GM19452 (cell line): ENCODE data around the gene TPRG1L.
"Not testable (repeated sequence)": the region's sequence is repeated elsewhere in the genome, so short reads cannot be mapped to it uniquely, and the experiment has no call there.

Experiments
- ATAC-seq: cut with Tn5 transposase; IDR thresholded peaks from one replicate; pipeline ENCODE4 v1.9.1; 2021; ENCODE audit not compliant: unreplicated experiment

The TPRG1L gene

DNA sequence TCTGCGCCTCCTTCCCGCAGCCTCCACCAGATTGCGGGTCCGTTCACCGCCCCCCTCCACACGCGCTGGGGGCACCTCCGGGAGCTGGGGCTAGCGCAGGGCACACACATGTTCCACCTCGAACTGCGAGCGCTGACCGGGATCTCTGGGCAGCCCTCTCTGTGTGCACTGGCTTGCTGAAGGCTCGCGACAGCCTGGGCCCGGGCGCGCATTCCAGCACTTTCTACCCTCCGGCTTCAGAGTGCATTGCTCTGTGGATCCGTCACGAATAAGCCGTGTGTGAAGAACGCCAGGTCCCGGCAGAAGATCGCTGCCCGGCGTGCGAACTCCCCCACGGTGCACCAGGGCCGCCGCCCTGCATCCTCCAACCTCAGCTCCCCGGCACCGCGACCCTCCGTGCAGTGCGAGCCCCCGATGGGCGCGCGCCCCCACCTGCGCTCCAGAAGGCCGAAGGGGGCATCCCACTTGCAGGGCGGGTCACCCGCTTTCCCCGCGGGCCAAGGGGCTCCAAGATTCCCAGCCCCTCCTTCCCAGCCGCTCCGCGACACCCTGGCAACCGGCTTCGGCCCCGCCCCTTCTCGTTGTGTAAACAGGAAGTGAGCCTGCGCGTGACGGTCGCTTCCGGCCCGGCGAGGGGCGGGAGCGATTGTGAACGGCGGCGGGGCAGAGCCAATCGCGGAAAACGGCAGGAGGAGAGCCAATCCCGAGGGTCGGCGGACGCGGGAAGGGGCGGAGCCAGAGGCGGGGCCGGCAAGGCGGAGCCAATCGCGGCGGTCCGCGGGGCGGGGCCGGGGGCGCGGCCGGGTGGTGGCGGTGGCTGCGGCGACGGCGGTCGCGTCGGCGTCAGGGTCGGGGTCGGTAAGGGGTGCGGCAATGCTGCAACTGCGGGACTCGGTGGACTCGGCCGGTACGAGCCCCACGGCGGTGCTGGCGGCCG lies at the start of gene TPRG1L:
Gene TPRG1L, plus strand, starts transcription at position 816 of the 937 bp plus-strand sequence. Its CDS starts 58 bp downstream, at position 874.
- peak; percentile 94 for ATAC-seq

DNA sequence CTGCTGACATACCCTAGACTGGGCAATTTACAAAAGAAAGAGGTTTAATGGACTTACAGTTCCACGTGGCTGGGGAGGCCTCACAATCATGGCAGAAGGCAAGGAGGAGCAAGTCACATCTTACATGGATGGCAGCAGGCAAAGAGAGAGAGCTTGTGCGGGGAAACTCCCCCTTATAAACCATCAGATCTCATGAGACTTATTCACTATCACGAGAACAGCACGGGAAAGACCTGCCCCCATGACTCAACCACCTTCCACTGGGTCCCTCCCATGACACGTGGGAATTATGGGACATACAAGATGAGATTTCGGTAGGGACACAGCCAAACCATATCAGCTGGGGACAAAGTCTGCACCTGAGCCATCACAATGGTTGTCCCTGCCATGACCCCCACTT lies 49.3 kb upstream of the TPRG1L start:
- ATAC-seq = not testable (repeated sequence)

DNA sequence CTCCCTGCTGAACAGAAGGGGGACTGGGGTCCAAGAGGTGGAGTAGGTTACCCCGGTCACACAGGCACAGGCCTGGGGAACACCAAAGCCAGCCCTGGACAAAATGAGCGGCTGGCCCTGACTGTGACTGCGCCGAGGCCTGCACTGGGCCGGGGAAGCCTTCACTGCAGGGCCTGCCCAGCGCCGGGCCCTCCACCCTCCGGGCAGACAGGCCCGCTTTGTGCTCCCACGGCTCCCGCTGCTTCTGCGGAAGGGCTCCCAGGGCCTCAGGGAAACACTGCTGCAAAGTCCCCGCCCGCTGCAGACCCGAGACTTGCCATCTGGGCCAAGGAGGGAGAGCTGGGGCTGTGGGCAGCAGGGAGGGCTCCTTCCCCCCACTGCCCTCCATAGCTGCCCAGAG lies 48.8 kb upstream of the TPRG1L start:
- ATAC-seq = no peak

DNA sequence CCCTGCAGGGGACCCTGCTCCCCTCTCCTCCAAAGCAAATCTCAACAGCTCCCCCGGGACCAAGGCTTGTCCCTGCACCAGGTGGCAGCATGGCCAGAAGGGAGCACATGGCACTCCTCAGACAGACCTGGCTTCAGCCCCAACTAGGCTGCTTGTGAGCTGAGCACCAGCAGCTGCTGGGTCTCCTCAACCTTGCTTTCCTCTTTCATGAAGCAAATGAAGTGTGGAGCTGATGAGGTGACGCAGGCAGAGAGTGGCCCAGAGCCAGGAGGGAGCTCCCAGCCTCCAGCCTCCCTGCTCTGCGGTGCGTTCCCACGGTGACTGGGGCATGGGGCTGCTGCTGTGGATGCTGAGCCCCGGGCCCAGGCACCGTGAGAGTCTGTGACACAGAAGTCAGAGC lies 47.5 kb upstream of the TPRG1L start:
- ATAC-seq = no peak

DNA sequence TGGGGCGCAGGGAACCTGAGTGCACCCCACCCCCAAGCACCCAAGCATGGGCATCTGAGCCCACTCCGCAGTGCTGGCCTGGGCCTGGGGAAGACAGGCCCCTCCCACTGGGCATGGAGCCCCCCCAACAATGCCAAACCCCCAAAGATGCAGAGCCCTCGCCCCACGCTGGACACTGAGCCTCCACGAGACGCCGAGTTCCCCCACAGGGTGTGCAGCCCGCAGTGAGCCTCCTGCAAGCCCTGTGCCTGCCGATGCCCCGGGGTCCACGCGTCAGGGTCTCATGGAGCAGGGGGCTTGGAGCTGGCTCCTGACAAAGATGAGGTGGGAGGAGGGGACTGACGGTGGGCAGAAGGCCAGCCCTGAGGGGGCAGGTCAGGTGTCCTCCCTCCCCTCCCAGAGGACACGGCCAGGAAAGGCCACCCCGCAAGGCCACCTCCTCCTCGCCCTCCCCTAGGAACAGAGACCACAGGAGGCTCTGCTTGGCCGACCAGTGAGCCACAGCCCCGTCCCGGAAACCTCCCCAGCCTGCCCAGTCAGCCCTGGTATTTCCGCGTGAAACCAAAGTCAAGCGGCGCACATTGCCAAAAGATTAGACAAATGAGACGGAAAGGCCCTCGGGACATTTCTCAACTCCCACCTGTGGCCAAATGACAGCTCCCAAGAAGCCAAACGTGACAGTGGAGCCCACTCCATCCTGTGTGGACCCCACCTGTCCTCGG lies 46.9 kb upstream of the TPRG1L start:
- ATAC-seq = no peak

DNA sequence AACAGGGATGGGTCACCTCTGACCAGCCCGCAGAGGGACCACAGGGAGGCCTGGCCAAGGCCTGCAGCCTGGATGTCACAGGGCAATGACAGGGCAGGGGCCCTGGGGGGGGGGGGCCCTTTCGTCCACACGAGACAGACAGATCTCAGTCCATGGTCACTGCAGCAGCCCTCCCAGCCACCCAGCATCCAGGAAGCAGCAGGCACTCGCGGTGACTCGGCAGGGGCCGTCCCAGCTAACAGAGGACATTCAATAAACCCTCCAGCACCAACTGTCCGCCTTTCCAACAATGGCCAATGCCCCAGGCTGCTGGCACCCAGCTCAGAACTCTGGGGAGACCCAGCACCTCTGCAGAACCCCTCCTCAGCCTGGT lies 46.4 kb upstream of the TPRG1L start:
- ATAC-seq = no peak

DNA sequence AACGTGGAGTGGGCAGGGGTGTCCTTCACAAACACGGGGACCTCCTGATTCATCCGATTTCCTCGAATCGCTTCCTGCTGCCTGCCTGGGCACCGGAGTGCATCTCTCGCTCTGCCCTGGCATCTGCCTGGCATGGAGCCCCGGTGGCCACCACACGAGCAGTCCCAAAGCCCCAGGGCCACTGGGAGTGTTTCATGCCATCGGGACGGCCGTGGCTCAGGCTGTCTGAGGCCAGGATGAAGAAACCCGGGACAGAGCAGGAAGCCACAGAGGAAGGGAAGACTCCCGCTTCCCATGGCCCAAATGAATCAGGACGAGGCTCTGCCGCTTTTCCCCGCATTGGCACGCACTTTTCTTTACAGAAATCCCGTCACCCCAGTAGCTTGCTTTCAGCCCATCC lies 45.9 kb upstream of the TPRG1L start:
- no peak for ATAC-seq

DNA sequence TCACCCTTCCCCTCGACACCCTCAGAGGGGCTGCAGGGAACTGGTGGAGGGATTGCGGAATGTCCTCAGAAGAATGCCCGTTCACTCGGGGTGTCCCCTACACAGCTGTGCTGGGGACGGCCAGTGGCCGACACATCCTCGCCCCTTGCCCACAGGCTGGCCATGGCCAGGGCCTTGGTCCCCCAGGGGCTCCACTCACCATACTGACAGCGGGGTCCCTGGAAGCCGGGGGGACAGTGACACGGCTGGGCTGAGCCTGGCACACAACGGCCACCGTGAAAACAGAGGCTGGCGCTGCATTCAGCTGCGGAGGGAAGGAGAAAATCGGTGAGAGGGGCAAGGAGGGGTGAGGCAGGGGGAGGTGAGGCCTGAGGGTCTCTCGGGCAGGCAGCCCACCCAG lies 45.2 kb upstream of the TPRG1L start:
- no peak for ATAC-seq

DNA sequence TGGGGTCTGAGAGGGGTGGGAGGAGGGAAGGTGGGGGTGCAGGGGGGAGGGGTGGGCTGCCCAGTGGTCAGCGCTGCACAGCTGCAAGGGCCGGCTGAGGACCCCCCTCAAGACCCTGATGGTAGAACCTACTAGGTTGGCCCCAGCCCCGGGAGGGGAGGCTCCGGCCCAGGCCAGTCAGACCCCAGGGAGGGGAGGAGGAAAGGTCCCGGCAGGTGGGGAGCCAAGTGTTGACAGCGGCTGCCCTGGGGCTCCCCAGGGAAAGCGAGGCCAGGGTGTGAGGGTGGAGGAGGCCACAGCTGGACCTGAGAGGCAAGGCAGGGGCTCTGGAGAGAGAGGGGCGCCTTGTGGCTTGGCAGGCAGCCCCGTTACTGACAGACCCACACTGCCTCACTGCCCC lies 44.6 kb upstream of the TPRG1L start:
- ATAC-seq = no peak

DNA sequence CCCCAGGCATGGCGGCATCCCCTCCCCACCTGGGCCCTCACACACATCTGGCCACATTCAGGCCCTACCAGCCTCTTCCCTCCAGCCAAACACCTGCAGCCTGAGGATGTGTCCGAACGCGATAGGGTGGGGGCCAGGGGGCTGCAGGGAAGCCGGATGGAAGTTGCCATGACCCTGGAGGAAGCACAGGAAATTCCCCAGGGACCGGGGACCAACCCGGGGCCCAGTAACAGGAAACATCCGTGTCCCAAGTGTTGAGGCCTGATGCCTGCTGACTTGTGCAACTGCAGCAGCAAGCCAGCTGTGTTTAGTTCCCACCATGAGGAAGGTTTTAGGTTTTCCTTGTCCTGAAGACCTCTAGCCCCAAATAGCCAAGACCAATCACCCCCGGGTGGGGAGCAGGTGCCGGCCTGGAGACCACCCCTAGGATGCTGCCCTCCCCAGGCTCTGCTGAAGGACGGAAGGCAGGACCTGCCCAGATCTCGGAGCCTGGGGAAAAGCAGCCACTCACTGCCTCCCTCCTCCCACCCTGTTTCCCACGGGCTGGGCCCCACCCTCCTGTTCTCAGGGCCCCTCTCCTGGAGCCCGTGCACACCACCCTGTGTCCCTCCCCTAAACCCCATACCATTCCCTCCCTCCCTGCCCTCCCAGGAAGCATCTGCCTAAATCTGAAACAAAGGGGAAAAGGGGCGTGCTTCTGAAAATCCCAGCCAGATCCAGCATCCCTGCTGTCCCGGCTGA lies 43.3 kb upstream of the TPRG1L start:
- ATAC-seq = no peak

DNA sequence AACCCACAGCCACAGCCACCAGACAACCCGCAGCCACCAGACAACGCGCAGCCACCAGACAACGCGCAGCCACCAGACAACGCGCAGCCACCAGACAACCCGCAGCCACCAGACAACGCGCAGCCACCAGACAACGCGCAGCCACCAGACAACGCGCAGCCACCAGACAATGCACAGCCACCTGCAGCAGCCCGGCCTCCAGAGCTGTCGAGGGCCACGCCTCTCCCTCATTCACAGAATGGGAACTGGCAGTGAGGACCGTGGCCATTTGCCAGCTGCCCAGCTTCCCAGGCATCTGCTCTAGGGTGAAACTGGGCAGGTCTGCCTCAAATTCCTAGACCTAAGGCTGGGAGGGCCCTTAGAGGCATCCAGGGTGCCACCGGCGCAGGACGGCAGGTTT lies 41.1 kb upstream of the TPRG1L start:
- ATAC-seq = not testable (repeated sequence)

DNA sequence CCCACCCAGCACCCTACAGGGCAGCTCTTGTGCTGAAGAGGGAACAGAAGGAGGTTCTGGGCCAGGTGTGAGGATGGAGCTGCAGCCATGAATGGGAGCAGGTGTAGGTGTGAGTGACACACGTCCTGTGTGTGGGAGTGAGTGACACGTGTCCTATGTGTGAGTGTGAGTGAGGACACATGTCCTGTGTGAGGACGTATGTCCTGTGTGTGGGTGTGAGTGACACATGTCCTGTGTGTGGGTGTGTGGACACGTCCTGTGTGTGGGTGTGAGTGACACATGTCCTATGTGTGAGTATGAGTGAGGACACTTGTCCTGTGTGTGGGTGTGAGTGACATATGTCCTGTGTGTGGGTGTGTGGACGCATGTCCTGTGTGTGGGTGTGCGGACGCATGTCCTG lies 39.9 kb upstream of the TPRG1L start:
- no peak for ATAC-seq

DNA sequence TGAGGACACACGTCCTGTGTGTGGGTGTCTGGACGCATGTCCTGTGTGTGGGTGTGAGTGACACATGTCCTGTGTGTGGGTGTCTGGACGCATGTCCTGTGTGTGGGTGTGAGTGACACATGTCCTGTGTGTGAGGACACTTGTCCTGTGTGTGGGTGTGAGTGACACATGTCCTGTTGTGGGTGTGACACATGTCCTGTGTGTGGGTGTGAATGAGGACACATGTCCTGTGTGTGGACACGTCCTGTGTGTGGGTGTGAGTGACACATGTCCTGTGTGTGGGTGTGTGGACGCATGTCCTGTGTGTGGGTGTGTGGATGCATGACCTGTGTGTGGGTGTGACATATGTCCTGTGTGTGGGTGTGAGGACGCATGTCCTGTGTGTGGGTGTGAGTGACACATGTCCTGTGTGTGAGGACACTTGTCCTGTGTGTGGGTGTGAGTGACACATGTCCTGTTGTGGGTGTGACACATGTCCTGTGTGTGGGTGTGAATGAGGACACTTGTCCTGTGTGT lies 39.4 kb upstream of the TPRG1L start:
- ATAC-seq = not testable (repeated sequence)

DNA sequence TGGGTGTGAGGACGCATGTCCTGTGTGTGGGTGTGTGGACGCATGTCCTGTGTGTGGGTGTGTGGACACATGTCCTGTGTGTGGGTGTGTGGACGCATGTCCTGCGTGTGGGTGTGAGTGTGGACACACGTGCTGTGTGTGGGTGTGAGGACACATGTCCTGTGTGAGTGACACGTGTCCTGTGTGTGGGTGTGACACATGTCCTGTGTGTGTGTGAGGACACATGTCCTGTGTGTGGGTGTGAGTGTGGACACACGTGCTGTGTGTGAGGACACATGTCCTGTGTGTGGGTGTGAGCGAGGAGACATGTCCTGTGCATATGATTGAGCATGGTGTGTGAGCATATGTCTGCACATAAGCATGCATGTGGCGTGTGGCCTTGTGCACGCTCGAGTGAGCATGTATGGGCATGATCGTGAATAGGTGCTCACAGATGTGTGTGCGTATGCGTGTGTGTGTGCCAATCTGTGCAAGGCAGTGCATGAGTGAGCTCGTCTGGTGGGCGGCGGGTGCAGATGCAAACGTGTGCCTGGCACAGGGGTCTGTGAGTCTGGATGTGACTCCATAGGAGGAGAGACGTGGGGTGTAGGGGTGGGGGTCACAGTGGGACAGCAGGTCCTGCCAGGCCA lies 38.8 kb upstream of the TPRG1L start:
- ATAC-seq = no peak

DNA sequence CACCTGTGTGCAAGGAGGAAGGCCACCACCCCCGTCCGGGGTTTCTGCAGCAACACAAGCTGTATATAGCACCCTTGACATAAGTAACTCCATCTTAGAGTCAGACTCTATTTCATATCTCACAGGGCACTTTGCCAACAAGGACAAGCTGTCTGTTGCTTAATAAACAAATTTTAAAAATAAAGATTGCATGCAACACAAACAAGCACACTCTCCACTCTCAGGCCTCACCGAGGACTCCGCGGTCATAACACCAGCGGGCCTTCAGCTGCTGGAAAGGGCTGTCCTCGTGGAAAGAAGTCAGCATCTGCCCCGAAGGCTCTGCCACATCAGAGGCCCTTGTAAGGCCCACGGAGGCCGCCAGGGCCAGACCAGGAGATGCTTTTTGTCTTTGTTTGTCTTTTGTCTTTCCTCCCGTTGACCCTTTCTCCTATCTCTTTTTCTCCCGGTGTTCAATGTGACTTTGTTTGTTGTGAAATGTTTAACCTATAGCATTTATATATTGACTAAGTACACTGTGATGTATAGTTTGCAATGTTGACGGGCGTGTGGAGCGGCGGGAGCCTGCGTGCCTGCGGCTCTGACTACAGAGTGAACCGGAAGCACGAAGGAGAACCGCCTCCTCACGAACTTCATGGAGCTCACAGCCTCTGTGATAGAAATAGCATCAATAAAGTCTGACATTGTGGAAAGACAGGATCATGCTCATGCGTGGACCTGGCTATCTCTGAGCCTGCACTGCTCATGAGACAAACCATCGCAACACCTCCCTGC lies 37.6 kb upstream of the TPRG1L start:
- ATAC-seq = no peak

DNA sequence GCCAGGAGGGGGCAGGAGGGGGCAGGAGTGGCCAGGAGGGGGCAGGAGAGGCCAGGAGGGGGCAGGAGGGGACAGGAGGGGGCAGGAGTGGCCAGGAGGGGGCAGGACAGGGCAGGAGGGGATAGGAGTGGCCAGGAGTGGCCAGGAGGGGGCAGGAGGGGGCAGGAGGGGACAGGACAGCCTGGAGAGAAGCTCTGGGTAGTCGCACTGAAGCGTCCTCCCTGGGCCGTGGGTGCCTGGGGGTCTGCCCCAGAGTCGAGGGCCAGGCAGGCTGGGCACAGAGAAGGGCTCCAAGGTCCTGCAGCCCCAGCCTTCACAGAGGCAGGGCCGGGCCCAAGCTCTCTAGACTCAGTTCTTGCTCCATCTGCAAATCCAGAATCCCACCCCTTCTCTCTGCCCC lies 36.4 kb upstream of the TPRG1L start:
- no peak for ATAC-seq

DNA sequence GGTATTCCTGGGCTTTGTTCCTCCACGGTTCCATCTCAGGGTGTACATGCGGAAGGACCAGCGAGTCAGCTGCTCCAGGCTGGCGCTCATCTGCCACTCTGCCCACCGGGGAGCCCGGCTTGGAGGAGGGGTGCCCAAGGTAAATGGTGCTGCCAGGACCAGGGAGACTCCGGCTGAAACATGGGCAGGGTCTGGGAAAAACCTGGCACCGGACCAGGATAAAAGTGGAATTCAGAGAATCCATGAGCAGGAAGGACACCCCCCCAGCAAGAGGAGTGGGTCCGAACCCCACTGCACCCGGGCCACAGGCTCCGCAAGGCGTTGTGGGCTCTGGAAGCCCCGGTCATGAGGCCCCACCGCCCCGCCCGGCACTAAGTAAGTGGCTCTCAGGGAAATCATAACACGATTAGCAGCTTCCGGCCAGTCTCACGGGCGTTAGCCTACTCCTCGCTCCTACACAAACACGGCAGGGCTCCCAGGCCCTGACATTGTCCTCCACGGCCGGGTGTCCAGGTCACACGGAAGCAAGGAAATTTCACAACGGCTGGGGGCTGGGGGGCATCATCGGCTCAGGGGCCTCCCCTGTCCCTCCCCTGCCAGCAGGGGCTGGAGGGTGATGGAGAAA lies 34.6 kb upstream of the TPRG1L start:
- no peak for ATAC-seq

DNA sequence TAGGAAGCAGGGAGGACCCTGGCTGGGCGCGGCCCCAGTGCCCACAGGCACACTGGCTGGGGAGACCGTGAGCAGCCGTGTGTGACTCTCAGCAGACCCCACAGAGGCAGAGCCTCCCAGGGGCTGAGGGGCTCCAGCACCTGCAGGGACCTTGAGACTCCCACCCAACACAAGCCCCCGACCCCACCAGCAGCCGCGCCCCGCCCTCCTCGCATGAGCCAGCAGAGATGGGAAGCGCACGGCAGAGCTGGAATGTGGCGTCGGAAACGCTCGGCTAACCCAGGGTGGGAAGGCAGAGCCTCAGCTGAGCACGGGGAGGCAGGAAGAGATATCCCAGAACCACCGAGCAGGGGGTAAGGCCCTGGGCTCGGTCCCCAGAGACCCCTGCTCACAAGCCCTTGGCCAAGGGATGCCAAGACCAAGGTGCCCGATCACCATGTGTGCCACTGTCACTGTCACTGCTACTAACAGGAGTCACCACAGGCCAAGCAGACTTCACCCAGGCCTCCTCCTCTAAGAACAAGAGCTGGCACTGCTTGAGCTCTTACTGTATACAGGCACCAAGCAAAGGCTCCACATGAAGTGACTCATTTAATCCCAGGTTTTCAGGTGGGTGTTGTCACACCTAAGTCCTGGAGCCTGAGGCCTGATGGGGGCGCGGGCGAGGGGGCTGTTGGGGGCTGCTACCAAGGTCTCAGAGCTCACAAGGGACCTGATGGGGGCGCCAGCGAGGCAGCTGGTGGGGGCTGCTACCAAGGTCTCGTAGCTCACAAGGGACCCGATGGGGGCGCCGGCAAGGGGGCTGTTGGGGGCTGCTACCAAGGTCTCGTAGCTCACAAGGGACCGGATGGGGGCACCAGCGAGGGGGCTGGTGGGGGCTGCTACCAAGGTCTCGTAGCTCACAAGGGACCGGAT lies 33.6 kb upstream of the TPRG1L start:
- ATAC-seq = no peak

DNA sequence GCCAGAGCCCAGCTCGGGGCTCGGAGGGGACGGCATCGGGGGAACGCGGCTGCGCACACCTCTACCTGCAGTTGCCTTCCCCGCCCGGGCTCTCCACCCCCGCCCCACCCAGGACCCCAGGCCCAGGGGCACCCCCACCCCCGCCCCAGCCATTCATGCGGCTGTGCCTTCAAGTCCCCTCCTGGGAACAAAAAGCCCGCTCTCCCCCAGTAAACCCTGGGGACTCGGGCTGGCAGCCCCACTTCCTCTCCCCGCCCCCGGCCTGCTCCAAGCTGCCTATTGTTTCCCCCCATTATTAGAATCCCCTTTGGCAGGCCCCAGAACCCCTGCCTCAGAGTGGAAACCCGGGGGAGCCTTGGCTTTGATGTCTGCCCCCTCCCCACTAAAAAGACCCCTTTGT lies 31.5 kb upstream of the TPRG1L start:
- ATAC-seq = no peak
